ENCODE data around the gene PRKCE. TPM values are rescaled to one million over a fixed set of nuclear protein-coding genes. Genes with fewer than 3 reads are reported as not detected.
A peak's percentile ranks its signal among the peaks of the same experiment; 100 is the strongest.

PRKCE gene
- polyA plus RNA-seq, 3 donors, result 1.3 to 7.7 (median 2.3) TPM

DNA sequence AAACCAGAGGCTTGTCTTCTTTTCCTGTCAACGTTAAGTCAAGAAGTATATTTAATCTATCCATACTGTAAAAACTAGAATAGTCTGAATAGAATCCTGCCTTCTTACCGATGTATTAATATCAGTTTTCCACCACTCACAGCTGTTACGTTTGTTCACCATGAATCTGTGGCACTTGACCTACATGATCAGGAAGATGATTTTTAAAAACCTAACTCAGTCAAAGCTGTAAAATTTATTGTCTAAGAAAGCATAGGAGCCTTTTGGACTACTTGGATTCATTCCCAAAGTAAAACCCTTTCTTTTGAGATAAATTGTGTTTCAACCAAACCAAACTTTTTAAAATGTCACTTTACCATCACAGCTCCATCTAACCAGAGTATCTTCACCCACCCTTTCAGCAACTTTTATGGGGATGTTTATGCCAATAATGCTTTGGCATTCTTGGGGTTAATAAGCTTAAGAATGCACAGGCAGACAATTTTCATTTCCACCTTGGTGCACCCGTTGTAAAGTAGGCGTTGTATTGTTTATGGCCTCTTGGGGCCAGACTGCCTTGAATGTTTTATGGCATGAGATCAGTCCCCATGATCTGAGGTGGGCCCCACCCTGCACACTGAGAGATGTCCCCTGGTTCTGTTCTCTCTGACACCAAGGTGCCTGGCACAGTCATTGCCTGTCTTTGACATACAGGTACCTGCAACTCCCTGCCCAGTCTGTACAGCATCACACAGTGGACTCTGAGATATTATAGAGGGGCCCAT lies 469.5 kb downstream of the PRKCE start:
- no peak for DNase-seq
- Mint-ChIP-seq H3K36me3 (peaks cover 0 to 2% of the 10 kb centered on the region in 2 donors), H3K27me3 (ENCODE audit: low read depth in 3 of 3) (peaks cover 0 to 2% (median 2%) of the 10 kb centered on the region in 3 donors), H3K9me3 (no peaks in the 10 kb centered on the region), H3K4me1 (peaks cover 22% of the 10 kb centered on the region), H3K27ac (peak overlapping the region in 1 of 7 donors; percentile 8), H3K4me3 (no peak overlapping the region)
- no peak overlapping the region for H3K4me3 ChIP-seq (replicated peaks in 1 of 3; ENCODE audit: low read depth in 2 of 3, low read length in 3 of 3)
- no peaks in the 10 kb centered on the region for H4K20me1 ChIP-seq (ENCODE audit: insufficient read depth, low read length)
- H3K9me3 ChIP-seq (replicated peaks in 1 of 2; ENCODE audit: control insufficient read depth in 1 of 2, insufficient read depth in 1 of 2, low read length in 2 of 2), result no peaks in the 10 kb centered on the region
- intact Hi-C loops (cut with micrococcal nuclease), result no loop called here
- peaks cover 7 to 16% of the 10 kb centered on the region in 2 donors for H3K4me1 ChIP-seq (ENCODE audit: control insufficient read depth in 1 of 2, insufficient read depth in 2 of 2, low read length in 2 of 2)
- WGBS (ENCODE audit: insufficient coverage), result 64% methylated on average over 2 of the region's 5 CpGs
- no peak overlapping the region for H3K9ac ChIP-seq (ENCODE audit: insufficient read depth, low read length, poor library complexity, severe bottlenecking)
- H3K36me3 ChIP-seq (replicated peaks in 1 of 2; ENCODE audit: control insufficient read depth in 1 of 2, insufficient read depth in 2 of 2, low read length in 2 of 2), result no peaks in the 10 kb centered on the region
- no peaks in the 10 kb centered on the region for H3K79me2 ChIP-seq (ENCODE audit: insufficient read depth, low read length)
- no peaks in the 10 kb centered on the region for H3K27me3 ChIP-seq (ENCODE audit: control insufficient read depth in 2 of 2, insufficient read depth in 2 of 2, low read length in 2 of 2)
- TF ChIP-seq, protein P1, sequence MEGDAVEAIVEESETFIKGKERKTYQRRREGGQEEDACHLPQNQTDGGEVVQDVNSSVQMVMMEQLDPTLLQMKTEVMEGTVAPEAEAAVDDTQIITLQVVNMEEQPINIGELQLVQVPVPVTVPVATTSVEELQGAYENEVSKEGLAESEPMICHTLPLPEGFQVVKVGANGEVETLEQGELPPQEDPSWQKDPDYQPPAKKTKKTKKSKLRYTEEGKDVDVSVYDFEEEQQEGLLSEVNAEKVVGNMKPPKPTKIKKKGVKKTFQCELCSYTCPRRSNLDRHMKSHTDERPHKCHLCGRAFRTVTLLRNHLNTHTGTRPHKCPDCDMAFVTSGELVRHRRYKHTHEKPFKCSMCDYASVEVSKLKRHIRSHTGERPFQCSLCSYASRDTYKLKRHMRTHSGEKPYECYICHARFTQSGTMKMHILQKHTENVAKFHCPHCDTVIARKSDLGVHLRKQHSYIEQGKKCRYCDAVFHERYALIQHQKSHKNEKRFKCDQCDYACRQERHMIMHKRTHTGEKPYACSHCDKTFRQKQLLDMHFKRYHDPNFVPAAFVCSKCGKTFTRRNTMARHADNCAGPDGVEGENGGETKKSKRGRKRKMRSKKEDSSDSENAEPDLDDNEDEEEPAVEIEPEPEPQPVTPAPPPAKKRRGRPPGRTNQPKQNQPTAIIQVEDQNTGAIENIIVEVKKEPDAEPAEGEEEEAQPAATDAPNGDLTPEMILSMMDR (IDR thresholded peaks at IDR 0.05), result no peak
- H3K4me2 ChIP-seq (replicated peaks; ENCODE audit: extremely low read depth, low read length, poor library complexity, severe bottlenecking), result no peak overlapping the region
- H2AFZ ChIP-seq (ENCODE audit: insufficient read depth, low read depth, low read length, poor library complexity, severe bottlenecking), result no peak overlapping the region
- no peak overlapping the region for H3K27ac ChIP-seq (ENCODE audit: low read depth in 1 of 2, low read length in 2 of 2)

DNA sequence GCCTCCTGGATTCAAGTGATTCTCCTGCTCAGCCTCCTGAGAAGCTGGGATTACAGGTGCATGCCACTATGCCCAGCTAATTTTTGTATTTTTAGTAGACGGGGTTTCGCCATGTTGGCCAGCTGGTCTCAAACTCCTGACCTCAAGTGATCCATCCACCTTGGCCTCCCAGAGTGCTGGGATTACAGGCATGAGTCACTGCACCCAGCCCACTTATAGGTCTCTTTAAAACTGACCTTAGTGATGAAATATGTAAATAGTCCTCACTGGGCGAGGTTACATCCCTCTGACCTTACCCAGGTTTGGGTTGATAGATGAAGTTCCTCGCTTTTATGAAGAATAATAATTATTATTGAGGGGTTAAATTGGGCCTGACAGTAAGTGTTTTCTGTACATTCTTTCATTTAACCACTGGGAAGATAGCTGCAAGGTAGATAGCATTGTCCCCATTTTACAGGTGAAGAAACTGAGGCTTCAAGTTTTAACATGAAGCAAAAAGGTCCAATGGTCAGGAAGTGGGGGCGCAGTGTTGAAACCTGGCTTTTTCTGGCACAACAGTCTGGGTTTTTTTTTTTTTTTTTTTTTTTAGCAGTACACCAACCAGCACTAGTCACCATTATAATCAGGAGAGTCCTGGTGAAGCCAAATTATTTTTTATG lies 471.0 kb downstream of the PRKCE start:
- no peaks in the 10 kb centered on the region for H4K20me1 ChIP-seq (ENCODE audit: insufficient read depth, low read length)
- Mint-ChIP-seq H3K4me1 (peaks cover 22% of the 10 kb centered on the region), H3K27me3 (ENCODE audit: low read depth in 3 of 3) (peaks cover 0 to 2% (median 2%) of the 10 kb centered on the region in 3 donors), H3K27ac (no peak overlapping the region), H3K9me3 (no peaks in the 10 kb centered on the region), H3K4me3 (no peak overlapping the region), H3K36me3 (peaks cover 0 to 2% of the 10 kb centered on the region in 2 donors)
- no peak overlapping the region for H3K9ac ChIP-seq (ENCODE audit: insufficient read depth, low read length, poor library complexity, severe bottlenecking)
- H3K9me3 ChIP-seq (replicated peaks in 1 of 2; ENCODE audit: control insufficient read depth in 1 of 2, insufficient read depth in 1 of 2, low read length in 2 of 2), result no peaks in the 10 kb centered on the region
- TF ChIP-seq, protein P1 (IDR thresholded peaks at IDR 0.05), result no peak
- no peak overlapping the region for H2AFZ ChIP-seq (ENCODE audit: insufficient read depth, low read depth, low read length, poor library complexity, severe bottlenecking)
- no peak for DNase-seq
- H3K4me3 ChIP-seq (replicated peaks in 1 of 3; ENCODE audit: low read depth in 2 of 3, low read length in 3 of 3), result no peak overlapping the region
- intact Hi-C loops (cut with micrococcal nuclease), result no loop called here
- no peak overlapping the region for H3K27ac ChIP-seq (ENCODE audit: low read depth in 1 of 2, low read length in 2 of 2)
- no peak overlapping the region for H3K4me2 ChIP-seq (replicated peaks; ENCODE audit: extremely low read depth, low read length, poor library complexity, severe bottlenecking)
- no peaks in the 10 kb centered on the region for H3K36me3 ChIP-seq (replicated peaks in 1 of 2; ENCODE audit: control insufficient read depth in 1 of 2, insufficient read depth in 2 of 2, low read length in 2 of 2)
- 100% methylated on average over 2 of the region's 5 CpGs for WGBS (ENCODE audit: insufficient coverage)
- no peaks in the 10 kb centered on the region for H3K79me2 ChIP-seq (ENCODE audit: insufficient read depth, low read length)
- H3K4me1 ChIP-seq (ENCODE audit: control insufficient read depth in 1 of 2, insufficient read depth in 2 of 2, low read length in 2 of 2), result peaks cover 7 to 16% of the 10 kb centered on the region in 2 donors
- H3K27me3 ChIP-seq (ENCODE audit: control insufficient read depth in 2 of 2, insufficient read depth in 2 of 2, low read length in 2 of 2), result no peaks in the 10 kb centered on the region
